HEK293T (cell line): ENCODE data around the gene RNU6-9.

Experiments
- BHLHE40 ChIP-seq: fragments of 450-650 bp; IDR thresholded peaks from 2 replicates; pipeline ENCODE4 v1.6.1; 2016; ENCODE audit warnings: mild to moderate bottlenecking, moderate library complexity, borderline replicate concordance
- FOXK2 ChIP-seq: fragments of 450-650 bp; IDR thresholded peaks from 2 replicates; pipeline ENCODE4 v1.6.1; 2016; ENCODE audit warnings: mild to moderate bottlenecking
- L3MBTL2 ChIP-seq: fragments of 450-650 bp; conservative IDR thresholded peaks from 2 replicates; pipeline ENCODE4 v1.6.1; 2016; ENCODE audit warnings: mild to moderate bottlenecking
- LEF1 ChIP-seq: fragments of 450-650 bp; IDR thresholded peaks from 2 replicates; pipeline ENCODE4 v1.6.1; 2017; ENCODE audit warnings: mild to moderate bottlenecking, borderline replicate concordance
- PKNOX1 ChIP-seq: fragments of 450-650 bp; IDR thresholded peaks from 2 replicates; pipeline ENCODE4 v1.6.1; 2016
- ZNF384 ChIP-seq: fragments of 450-650 bp; IDR thresholded peaks from 2 replicates; pipeline ENCODE4 v1.6.1; 2016

- TF ChIP-seq PKNOX1 (no peak), LEF1 (no peak), BHLHE40 (no peak), FOXK2 (no peak), L3MBTL2 (no peak), ZNF384 (no peak)
These were observed 38.1 kb upstream of the RNU6-9 start for GRCh38 chr19:855142-855541.
